Measurements from ENCODE around the gene ALS2CL. TPM values are rescaled to one million over a fixed set of nuclear protein-coding genes. Genes with fewer than 3 reads are reported as not detected.

ALS2CL gene
- polyA plus RNA-seq, 2 of the 4 experiments (the other 2 are of a cell fraction): 2.3 to 4.0 TPM

DNA sequence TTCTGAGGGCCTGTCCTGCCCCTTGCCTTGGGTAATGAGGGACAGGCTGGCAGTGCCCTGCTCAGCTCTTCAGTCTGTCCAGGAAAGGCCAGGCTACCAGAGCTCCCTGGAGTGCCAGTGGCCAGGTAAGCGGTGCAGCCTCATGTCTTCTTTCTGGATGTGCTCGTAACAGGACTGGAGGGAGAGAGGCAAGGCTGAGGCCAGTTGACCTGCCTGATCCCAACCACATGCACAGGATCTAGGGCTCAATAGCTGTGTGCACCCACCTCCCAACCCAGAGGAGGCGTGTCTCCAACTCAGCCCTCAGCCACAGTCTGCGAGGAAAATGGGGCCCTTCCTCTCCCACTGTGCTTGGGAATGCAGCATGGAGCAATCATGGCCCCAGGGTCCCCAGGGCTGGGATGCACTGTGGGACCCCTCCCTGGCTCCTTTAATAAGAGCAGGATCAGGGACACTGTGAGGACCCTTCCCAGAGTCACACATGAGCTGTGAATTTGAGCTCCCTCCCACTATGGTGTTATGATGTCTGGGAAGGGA is 22.5 kb downstream of the ALS2CL start:
- 83% methylated on average over 1 of the region's 4 CpGs for WGBS (ENCODE audit: missing lambda C conversion rate)
- H3K27ac ChIP-seq: no peak overlapping the region
- POLR2A ChIA-PET: no interaction called here
- FAIRE-seq: no peak
- no peak for DNase-seq (ENCODE audit: low read depth in 1 of 2, low spot score in 1 of 2)
- H3K9me3 ChIP-seq: no peaks in the 10 kb centered on the region
- no peak for TF ChIP-seq HOXB13 (CRISPR knock-in tag; IDR thresholded peaks at IDR 0.05; ENCODE audit: low read depth)
- TF ChIP-seq MAZ (IDR thresholded peaks at IDR 0.05; ENCODE audit: borderline replicate concordance, low read depth, low read length): no peak
- TF ChIP-seq RARB (CRISPR knock-in tag; IDR thresholded peaks at IDR 0.05): no peak
- ATAC-seq: no peak
- CTCF ChIA-PET: interaction anchor here (0.6 to 1.7 kb wide), 2 partner anchors 38 to 182 kb away, joined by 4 read pairs; no protein-coding TSS in a partner anchor
- no peaks in the 10 kb centered on the region for H3K4me1 ChIP-seq
- H3K4me3 ChIP-seq: no peak overlapping the region
- no peak overlapping the region for H3K4me2 ChIP-seq

DNA sequence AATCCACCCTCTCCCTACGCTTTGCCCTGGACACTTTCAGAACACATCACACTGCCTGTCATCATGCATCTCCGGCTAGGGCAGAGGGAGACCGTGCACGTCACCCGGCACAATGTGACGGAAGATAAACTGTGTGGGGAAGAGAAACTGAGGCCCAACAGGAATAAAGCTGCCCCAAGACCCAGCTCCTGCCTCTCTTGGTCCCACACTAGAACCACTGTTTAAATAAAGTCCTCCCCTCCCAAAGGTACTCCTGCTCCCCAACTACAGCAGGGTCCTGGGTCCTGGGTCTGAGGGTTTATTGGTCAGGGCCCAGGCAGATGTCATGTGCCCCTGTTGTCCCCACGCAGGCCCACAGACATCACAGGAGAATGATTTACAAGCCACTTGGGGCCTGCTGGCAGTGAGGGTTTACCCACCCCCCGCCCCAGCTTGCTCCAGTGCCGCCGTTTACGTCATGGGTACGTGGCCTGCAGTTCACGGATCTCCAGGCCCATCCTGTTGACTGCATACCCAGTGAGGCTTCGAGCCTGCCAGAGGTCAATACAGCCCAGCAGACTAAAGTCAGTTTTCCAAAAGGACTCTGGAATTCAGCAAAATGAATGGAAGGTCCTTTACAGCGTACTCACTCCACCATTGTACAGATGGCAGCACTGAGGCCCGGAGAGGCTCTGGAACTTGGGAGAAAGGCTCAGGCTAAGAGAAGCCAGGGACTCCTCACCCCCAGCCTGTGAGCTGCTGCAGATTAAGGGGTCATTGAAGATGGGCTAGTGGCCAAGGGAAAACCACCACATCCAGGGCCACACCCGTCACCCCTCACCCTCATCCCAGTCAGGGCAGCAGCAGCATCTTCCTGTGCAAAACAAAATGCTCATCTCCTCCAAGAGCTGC is 23.2 kb downstream of the ALS2CL start:
- ATAC-seq (no peak), DNase-seq (ENCODE audit: low read depth in 1 of 2, low spot score in 1 of 2) (no peak), FAIRE-seq (no peak)
- ChIA-PET POLR2A (no interaction called here), CTCF (interaction anchor here (0.6 to 1.7 kb wide), 2 partner anchors 38 to 181 kb away, joined by 4 read pairs; no protein-coding TSS in a partner anchor)
- Histone ChIP-seq H3K27ac (no peak overlapping the region), H3K4me2 (no peak overlapping the region), H3K9me3 (no peaks in the 10 kb centered on the region), H3K4me1 (no peaks in the 10 kb centered on the region), H3K4me3 (no peak overlapping the region)
- TF ChIP-seq CHD2 (IDR thresholded peaks at IDR 0.05; ENCODE audit: low read length, partially characterized antibody): no peak
- TF ChIP-seq KDM5A (IDR thresholded peaks at IDR 0.05): no peak
- no peak for TF ChIP-seq POLR2A (IDR thresholded peaks at IDR 0.05; ENCODE audit: low read length)
- TF ChIP-seq NR3C1 (IDR thresholded peaks at IDR 0.05): no peak
- WGBS (ENCODE audit: missing lambda C conversion rate): 92% methylated on average over 7 of the region's 17 CpGs

DNA sequence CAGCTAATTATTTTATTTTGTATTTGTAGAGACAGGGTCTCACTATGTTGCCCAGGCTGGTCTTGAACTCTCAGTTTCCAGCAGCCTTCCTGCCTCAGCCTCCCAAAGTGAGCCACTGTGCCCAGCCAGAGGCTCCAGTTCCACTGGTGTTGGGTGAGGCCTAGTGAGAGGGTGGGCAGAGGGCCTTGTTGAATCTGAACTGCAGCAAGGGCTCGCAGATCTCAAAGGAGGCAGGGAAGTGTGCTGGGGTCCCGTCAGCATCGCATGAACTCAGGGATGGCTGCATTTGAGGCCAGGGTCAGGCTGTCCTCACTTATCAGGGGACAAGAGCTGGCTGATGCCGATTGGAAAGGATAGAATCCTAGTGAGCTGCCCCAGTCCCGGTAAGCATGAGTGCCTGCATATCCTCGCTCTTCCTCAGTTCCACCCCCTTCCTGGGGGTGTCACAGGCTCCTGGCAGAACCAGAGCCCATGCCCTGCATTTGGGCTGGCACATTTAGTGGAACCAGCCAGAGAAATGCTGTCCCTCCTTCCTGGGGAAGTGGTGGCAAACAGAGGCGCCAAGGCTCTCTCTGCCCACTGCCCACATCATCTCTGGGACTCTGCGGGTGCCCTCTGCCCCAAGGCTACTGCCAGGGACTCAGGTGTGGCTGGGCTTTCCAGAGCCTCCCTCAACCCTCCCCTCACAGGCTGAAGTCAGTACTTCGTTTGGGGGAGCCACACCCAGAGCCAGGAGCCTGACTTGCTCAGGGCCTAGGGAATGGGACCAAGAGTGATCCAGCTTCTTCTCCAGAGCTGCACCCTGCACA is 24.1 kb downstream of the ALS2CL start:
- no peak for FAIRE-seq
- CTCF ChIA-PET: interaction anchor here (1.7 kb wide), 1 partner anchor 181 kb away, joined by 4 read pairs; no protein-coding TSS in a partner anchor
- ATAC-seq: no peak
- Histone ChIP-seq H3K4me2 (no peak overlapping the region), H3K4me3 (no peak overlapping the region), H3K27ac (no peak overlapping the region), H3K4me1 (no peaks in the 10 kb centered on the region), H3K9me3 (no peaks in the 10 kb centered on the region)
- POLR2A ChIA-PET: interaction anchor here (0.6 kb wide), 1 partner anchor 16 kb away, joined by 6 read pairs; no protein-coding TSS in a partner anchor
- no peak for TF ChIP-seq SREBF2 (IDR thresholded peaks at IDR 0.05)
- no peak for TF ChIP-seq RCOR1 (IDR thresholded peaks at IDR 0.05; ENCODE audit: low read depth, low read length)
- TF ChIP-seq JUN (IDR thresholded peaks at IDR 0.05): no peak
- TF ChIP-seq, protein P1, sequence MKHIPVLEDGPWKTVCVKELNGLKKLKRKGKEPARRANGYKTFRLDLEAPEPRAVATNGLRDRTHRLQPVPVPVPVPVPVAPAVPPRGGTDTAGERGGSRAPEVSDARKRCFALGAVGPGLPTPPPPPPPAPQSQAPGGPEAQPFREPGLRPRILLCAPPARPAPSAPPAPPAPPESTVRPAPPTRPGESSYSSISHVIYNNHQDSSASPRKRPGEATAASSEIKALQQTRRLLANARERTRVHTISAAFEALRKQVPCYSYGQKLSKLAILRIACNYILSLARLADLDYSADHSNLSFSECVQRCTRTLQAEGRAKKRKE (CRISPR knock-in tag; IDR thresholded peaks at IDR 0.05; ENCODE audit: low read depth): no peak
- no peak for TF ChIP-seq FOSB (CRISPR knock-in tag; IDR thresholded peaks at IDR 0.05)
- no peak for TF ChIP-seq RARB (CRISPR knock-in tag; IDR thresholded peaks at IDR 0.05)
- TF ChIP-seq FOXS1 (CRISPR knock-in tag; IDR thresholded peaks at IDR 0.05): no peak
- no peak for TF ChIP-seq BHLHE40 (IDR thresholded peaks at IDR 0.05; ENCODE audit: low read depth, low read length)
- TF ChIP-seq CHD4 (IDR thresholded peaks at IDR 0.05; ENCODE audit: borderline replicate concordance): no peak
- no peak for TF ChIP-seq TFCP2L1 (CRISPR knock-in tag; IDR thresholded peaks at IDR 0.05)
- TF ChIP-seq KDM5A (IDR thresholded peaks at IDR 0.05): no peak
- TF ChIP-seq KDM1A (IDR thresholded peaks at IDR 0.05; ENCODE audit: low read depth): no peak
- no peak for DNase-seq (ENCODE audit: low read depth in 1 of 2, low spot score in 1 of 2)
- WGBS (ENCODE audit: missing lambda C conversion rate): 84% methylated on average over 4 of the region's 9 CpGs

DNA sequence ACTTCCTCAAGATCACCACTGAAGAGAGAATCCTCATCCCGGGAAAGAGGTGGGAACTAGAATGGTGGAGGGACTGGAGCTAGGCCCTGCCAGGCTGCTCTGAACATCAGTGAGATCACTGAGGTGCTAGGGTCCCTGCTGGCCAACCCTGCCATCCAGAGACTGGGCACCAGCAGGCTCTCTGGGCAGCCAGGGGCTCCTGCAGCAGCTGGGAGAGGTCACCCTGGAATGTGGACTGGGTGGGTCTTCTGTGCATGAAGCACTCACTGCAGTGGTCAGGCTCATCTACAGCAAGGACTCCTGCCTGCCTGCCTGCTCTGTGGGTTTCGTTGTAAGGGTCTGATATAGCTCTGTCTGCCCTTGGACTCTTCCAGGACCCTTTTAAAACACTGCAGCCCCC is 24.9 kb downstream of the ALS2CL start:
- H3K27ac ChIP-seq: no peak overlapping the region
- CTCF ChIA-PET: no interaction called here
- no peaks in the 10 kb centered on the region for H3K4me1 ChIP-seq
- no peak overlapping the region for H3K4me3 ChIP-seq
- ATAC-seq (no peak), DNase-seq (ENCODE audit: low read depth in 1 of 2, low spot score in 1 of 2) (no peak), FAIRE-seq (no peak)
- WGBS (ENCODE audit: missing lambda C conversion rate): 39% methylated on average over 2 of the region's 2 CpGs
- H3K4me2 ChIP-seq: no peak overlapping the region
- H3K9me3 ChIP-seq: no peaks in the 10 kb centered on the region
- POLR2A ChIA-PET: no interaction called here
- no peak for TF ChIP-seq FOSL2 (IDR thresholded peaks at IDR 0.05)
- TF ChIP-seq FOSL2 (CRISPR knock-in tag; IDR thresholded peaks at IDR 0.05): no peak
- no peak for TF ChIP-seq HOXB13 (CRISPR knock-in tag; IDR thresholded peaks at IDR 0.05; ENCODE audit: low read depth)
- TF ChIP-seq CBX2 (IDR thresholded peaks at IDR 0.05; ENCODE audit: borderline replicate concordance, low read depth): no peak
- TF ChIP-seq FOXS1 (CRISPR knock-in tag; IDR thresholded peaks at IDR 0.05): no peak
- TF ChIP-seq, protein P2, sequence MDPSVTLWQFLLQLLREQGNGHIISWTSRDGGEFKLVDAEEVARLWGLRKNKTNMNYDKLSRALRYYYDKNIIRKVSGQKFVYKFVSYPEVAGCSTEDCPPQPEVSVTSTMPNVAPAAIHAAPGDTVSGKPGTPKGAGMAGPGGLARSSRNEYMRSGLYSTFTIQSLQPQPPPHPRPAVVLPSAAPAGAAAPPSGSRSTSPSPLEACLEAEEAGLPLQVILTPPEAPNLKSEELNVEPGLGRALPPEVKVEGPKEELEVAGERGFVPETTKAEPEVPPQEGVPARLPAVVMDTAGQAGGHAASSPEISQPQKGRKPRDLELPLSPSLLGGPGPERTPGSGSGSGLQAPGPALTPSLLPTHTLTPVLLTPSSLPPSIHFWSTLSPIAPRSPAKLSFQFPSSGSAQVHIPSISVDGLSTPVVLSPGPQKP (IDR thresholded peaks at IDR 0.05; ENCODE audit: low read depth, low read length): no peak
- TF ChIP-seq JUN (IDR thresholded peaks at IDR 0.05): no peak
- TF ChIP-seq HDAC2 (IDR thresholded peaks at IDR 0.05): no peak
- TF ChIP-seq FOSB (CRISPR knock-in tag; IDR thresholded peaks at IDR 0.05): no peak
- TF ChIP-seq, protein P3, sequence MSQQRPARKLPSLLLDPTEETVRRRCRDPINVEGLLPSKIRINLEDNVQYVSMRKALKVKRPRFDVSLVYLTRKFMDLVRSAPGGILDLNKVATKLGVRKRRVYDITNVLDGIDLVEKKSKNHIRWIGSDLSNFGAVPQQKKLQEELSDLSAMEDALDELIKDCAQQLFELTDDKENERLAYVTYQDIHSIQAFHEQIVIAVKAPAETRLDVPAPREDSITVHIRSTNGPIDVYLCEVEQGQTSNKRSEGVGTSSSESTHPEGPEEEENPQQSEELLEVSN (IDR thresholded peaks at IDR 0.05; ENCODE audit: borderline replicate concordance, low read depth): no peak
- no peak for TF ChIP-seq HOXA7 (CRISPR knock-in tag; IDR thresholded peaks at IDR 0.05)
- TF ChIP-seq CHD4 (IDR thresholded peaks at IDR 0.05; ENCODE audit: borderline replicate concordance): no peak
- TF ChIP-seq, protein P1 (CRISPR knock-in tag; IDR thresholded peaks at IDR 0.05; ENCODE audit: low read depth): no peak
- no peak for TF ChIP-seq MAFK (IDR thresholded peaks at IDR 0.05; ENCODE audit: partially characterized antibody)
- TF ChIP-seq POLR2A (IDR thresholded peaks at IDR 0.05; ENCODE audit: low read length): no peak
